ENCODE measurements around the gene MYO5B. TPM values are rescaled to one million over a fixed set of nuclear protein-coding genes. Genes with fewer than 3 reads are reported as not detected.

The MYO5B gene
- total RNA-seq, 1 donor from 2014 or later, result 0.27 TPM

DNA sequence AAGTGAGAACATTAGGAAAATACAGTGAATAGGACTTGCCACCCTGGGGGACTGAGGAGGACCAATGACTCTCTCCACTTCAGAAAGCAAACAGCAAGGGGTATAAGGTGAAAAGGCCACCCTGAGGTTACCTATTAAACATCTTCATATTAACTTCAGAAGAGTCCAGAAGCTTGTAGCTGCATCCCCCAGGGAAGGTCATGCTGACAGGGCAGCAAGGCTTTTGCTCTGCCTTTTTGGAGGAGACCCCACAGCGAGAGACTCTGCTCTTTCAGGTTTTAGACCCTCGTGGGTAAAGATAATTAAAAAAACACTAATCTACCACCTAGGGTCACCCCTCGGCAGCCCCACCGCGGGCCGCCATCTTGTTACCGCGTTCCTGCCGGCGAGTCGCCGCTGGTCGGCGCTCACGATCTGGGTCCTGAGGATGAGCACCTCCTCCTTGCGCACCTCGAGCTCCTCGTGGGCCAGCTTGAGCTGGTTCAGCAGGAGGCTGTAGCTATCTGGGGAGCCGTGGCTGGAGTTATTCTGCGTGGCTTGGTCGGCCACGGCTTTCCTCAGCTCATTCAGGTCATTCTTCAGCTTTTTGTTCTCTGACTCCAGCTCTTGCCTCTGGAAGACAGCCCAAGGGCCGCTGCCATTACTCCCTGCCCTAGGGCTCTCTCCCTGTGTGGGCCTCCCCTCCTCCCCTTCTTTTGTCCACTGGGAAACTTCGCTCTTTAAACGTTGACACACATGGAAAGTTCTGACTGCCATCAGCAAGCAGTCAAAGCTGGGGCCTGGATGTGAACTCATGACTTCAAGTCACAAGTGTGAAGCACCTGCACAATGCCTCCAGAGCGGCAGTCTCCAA lies 331.0 kb downstream of the MYO5B start:
- intact Hi-C loops (cut with micrococcal nuclease), result no loop called here

DNA sequence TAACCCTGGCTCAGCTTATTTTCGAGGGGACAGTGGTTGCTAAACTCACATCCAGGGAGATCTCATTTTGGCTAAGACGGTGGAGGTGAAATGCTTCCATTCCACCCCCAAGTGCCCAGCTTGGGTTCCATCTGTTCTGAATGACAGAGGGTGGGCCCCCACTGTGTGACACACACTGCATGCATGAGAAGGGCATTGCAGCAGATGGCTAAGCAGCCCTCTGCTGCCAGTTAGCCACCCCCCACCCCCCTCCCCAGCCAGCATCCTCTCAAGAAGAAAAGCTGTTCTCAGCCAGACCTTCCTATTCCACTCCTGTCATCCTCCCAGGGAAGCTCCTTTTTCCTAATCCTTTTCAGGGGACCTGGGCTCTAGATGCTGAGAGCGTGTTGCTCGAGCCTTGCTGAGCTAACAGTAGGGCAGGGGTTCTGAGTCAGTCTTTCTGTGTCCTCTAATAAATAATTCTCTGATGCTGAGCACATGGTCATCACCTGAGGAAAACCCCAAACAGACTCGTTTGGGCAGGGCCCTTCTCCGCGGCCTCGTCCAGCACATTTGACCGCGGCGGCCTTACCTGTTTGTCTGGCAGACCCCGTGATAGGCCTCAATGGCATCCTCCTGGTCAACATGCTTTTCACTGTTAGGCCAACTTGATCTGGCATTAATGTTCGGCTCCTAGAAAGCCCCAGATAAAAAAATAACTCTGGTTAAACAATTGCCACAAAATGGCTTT lies 332.1 kb downstream of the MYO5B start:
- intact Hi-C loops (cut with micrococcal nuclease), result no loop called here

DNA sequence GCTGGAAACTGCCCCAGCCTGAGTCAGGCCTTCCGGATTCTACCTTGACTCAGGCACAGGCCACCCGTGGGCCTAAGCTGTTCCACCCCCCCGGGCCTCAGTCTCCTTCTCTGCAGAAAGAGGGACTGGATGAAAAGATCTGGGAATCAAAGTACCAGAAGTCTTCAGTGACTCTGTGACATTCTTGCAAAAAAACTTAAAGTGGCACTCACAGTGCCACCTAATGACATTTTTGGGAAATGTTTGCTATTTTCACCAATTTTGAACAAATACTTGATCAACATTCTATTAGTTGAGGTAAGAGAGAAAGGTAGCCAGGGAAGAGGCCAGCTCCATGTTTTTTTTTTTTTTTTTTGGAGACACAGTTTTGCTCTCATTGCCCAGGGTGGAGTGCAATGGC lies 333.3 kb downstream of the MYO5B start:
- intact Hi-C loops (cut with micrococcal nuclease), result loop anchor here (1.0 kb wide), 1 partner anchor 496 kb away; no protein-coding TSS in a partner anchor

DNA sequence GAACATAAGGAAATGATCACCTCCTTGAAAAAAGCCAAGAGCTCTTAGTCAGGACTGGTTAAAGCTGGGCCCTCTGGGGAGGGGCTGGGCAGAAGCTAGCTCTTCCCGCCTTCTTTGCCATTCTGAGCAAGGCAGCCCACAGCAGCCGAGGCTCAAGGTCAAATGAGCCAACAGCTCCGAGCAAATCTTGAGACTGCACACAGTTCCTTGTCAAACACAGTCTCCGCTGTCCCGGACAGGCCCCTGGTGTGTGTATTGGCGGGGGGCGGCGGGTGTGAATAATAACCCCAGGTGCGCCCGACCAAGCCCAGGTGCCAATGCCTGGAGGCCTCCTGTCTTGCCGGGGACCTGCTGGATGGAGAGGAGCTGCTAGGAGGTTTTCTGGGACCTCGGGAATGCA lies 335.2 kb downstream of the MYO5B start:
- intact Hi-C loops (cut with micrococcal nuclease), result loop anchor here (2.0 to 5.0 kb wide), 3 partner anchors 39 to 112 kb away; no protein-coding TSS in a partner anchor

DNA sequence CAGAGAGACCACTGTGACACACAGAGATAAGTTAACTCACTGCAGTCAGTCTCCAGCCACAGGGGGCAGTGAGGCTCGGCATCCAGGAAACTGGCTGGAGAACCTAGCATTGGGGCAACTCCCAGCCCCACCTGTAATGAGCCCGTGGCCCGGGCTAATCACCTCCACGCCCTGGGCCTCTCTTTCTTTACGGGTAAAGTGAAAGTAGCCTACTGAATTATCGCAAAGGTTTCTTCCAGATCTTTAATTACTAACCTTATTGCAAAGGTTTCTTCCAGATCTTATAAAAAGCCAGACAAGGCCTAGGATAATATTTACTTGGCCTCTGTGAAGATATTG lies 336.0 kb downstream of the MYO5B start:
- intact Hi-C loops (cut with micrococcal nuclease), result loop anchor here (2.0 to 5.0 kb wide), 3 partner anchors 38 to 112 kb away; no protein-coding TSS in a partner anchor

DNA sequence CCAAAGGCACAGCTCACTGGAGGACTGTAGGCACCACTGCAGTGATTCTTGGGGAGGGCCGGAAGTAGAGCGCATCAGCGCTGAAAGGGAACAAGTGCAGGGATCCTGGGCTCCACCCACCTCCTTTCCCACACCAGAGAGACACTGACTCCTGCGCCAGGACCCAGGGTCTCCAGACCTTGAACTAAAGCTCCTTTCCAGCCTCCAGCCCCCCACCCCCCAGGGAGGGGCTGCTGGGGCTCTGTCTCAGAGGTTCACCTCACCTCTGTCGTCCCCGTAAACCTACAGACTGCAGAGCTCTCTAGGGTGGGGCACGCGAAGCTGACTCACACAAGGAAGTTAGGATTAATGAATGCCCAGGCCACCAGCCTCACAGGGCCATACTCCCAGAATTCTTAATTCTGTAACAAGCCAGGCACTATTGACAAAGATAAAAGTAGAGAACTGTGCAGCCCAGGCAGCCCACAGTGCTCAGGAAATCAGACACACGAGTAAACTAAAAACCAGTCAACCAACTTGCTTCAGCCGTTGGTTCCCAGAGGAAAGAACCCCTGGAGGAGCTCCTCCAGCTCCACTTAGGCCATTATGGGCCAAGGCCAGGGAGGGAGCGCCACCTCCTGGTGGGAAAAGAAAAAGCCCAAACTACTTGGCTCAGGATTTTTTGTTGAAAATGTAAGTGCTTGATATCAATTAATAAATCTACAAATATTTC lies 336.5 kb downstream of the MYO5B start:
- intact Hi-C loops (cut with micrococcal nuclease), result loop anchor here (1.0 to 5.0 kb wide), 8 partner anchors 38 to 1183 kb away; no protein-coding TSS in a partner anchor

DNA sequence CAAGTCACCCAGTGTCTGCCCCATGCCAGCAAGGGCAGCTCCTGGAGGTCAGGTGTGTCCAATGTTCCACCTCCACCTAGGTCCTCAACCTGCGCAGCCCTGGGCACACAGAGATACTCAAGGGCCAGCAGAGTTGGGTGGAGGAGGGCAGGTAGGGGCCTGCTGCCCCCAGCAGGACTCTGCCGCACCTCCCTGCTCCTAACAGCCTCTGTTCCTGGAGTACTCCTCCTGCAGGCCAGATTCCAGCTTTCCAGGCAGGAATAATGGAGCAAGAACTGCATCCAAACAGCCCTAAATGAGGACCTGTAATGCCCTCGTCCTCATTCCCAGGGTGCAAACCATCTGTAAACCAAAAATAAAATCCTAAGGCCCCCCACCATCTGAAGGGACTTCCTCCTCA lies 337.2 kb downstream of the MYO5B start:
- intact Hi-C loops (cut with micrococcal nuclease), result loop anchor here (1.0 to 5.0 kb wide), 8 partner anchors 37 to 1182 kb away; no protein-coding TSS in a partner anchor

DNA sequence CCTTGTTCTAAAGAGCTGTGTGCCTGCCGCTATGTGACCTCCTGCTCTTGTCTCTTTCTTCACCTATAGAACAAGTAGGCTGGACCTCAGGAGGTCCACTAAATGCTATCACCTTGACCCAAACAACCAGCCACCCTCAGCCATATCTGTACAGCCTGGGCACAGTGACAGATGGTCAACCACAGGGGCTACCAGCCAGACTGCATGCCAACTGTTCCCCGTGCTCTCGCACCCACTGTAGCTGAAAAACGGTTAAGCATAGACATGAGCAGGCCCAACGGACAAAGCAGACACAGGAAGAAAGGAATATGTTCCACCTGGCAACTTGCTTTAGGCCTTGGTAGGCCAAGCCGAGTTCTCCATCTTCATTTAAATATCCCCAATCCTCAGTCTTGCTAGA lies 338.5 kb downstream of the MYO5B start:
- intact Hi-C loops (cut with micrococcal nuclease), result loop anchor here (5.0 kb wide), 1 partner anchor 109 kb away; no protein-coding TSS in a partner anchor

DNA sequence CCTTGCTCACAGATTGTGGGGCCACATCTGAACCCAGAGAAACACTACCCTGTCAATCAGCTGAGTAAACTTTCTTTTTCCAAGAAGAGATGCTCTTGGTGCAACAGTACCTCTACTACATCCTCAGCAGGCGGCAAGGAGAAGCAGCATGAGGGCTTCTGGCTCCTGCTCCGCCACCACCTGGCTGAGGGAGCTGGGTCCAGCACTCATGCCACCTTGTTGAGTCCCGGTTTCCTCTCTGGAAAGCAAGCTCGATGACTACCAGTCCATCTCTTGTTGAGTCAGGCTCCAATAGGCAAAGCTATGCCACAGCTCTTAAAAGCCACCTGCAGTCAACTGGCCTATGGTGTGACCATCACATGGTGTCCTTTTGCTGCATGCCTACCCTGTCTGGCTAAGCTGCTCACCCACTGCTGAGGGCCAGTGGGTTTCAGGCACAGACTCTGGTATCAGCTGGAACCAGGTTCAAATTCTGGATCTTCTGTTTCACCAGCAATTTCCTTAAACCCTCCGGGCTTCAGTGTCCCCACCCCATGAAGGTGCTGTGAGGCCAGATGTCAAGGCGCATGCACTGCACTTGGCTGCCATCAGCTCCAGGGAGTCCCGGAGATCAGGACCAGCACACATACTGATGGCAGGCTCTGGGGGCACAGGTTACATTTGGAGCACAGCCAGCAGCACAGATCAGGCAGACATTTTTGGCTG lies 339.1 kb downstream of the MYO5B start:
- intact Hi-C loops (cut with micrococcal nuclease), result loop anchor here (5.0 kb wide), 1 partner anchor 109 kb away; no protein-coding TSS in a partner anchor

DNA sequence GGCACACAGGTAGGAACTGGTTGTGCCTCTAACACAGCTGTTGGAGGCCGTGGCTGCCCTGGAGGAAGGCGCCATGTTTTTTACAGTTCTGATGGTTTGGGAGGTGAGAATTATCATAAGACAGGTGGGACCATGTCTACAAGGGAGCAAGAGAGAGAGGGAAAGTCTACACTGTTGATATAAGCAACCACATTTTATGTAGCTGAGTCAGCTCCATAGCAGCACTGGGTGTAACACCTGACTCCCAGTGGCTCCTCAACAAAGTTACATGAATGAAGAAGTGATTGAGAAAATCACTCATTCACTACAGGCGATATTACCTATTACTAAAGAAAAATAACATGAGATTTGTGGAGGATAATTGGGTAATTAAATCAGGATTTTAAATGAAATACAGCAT lies 340.3 kb downstream of the MYO5B start:
- intact Hi-C loops (cut with micrococcal nuclease), result loop anchor here (5.0 kb wide), 1 partner anchor 107 kb away; no protein-coding TSS in a partner anchor

DNA sequence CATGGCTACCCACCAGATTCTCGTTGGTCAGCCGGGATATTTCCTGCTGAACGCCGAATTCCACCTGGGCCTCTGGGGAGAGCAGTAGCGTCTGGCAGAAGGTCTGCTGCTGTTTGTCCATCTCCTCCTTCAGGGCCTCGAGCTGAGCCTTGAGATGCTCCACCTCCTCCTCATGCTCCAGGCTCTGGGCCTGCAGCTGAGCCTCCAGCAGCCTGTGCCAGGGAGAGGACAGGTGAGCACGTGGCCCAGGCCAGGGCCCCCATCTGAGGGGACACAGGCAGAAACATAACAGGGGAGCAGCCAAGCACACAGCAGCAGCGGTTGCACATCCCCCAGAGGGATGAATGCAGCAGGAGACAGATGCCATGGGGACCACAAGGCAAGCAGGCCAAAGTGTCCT lies 341.5 kb downstream of the MYO5B start:
- intact Hi-C loops (cut with micrococcal nuclease), result no loop called here

DNA sequence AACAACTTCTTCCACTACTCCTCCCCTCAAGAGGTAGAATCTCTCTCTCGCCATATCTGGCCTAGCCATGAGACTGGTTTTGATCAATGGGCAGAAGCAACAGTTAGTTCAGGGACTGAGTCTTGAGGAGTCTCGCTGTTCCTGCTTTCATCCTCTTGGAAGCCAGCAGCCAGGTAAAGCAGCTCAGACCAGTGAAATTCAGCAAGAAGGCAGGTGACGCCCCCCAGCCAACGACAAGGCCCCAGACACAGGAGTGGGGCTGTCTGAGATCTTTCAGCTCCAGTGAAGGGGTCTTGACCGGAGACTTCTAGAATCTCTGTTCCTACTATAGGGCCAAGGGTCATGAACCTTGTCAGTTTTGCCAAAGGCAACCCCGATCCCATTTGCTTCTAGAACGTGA lies 341.9 kb downstream of the MYO5B start:
- intact Hi-C loops (cut with micrococcal nuclease), result no loop called here

DNA sequence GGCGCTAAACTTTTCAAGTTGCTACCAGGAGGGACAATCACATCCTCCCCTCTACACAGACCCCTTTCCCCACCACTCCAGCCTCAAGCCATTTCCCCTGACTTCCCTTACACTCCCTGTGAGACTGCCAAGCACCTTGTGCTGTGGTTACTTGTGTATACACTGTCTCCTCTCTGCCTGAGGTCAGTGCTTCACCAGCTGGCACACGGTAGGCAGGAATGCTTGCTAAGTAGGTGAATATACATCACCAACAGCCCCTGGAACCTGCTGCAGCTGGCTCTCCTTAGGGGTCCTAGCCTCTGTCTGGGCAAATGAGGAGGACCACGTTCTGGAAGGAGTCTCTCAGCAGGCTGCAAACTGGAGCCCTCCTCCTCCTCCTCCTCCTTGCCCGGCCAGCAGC lies 343.3 kb downstream of the MYO5B start:
- intact Hi-C loops (cut with micrococcal nuclease), result no loop called here

DNA sequence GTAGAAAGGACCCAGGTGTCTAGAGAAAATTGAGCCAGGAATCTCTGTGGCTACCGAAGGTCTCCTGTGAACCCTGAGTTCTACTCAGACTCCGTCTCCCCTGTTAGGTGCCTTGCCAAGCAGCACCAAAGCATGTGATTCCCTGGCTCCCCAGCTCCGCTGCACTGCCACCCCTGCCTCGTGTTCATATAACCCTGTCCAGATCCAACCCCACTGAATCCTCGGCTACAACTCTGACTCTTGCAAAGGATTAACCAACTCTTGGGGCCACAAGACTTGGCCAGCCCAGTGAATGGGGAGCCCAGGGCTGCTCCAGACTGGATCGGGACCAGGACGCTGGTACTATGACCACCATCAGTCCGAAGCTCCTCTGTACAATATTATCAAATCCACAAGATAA lies 344.3 kb downstream of the MYO5B start:
- intact Hi-C loops (cut with micrococcal nuclease), result no loop called here

DNA sequence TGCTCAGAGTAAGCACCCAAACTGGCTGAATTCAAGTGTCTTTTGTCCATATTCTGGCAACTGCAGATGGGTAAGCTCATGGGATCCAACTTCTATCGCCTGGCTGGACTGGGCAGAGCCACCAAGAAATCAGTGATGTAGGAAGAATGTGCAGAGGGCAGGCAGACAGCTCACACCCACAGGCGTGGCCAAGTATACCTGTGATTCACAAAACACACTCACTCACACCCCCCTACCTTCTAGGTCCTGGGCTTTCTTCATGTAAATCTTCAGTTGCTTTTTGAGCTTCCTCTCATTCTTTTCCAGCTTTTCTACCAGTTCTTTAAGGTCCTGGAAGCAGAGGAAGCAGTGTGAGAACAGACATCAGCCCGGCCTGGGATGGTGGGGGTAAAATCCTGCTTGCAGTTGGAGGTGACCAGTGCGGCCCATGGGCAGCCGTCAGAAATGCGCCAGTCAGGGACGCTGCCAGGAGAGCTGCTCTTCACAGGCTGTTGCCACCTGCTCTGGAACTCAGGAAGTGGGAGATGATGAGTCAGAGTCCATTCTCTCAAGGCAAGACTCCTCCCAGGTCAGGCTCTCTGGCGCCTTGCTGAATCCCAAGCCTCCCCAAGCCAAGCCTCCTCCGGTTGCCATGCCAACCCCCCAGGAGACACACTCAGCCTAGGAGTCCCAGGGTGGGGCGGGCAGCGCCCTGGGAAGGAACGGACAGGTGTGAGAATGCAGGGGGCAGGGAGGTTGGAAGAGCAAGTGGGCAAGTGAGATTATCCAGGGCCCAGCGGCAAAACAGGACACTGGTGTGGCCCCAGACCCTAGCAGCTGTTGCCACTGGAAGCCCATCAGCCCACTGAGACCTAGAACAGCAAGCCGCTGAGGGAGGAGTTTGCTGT lies 345.4 kb downstream of the MYO5B start:
- intact Hi-C loops (cut with micrococcal nuclease), result no loop called here

DNA sequence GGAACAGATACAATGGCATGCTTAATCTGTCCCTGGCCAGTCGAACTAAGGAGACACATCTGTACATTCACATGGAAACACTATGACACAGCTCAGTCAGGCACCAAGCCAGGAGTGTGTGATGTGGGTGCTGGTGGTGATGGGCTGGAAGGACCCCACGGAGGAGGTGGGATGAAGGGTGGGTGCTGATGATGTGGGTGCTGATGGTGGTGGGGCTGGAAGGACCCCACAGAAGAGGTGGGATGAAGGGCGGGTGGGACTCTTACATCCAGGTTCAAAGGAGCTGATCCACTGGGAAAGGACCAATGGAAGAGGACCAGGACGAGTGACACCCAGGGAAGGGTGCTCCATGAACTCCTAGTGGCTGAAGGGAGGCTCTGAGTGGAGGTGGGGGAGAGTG lies 346.8 kb downstream of the MYO5B start:
- intact Hi-C loops (cut with micrococcal nuclease), result no loop called here

DNA sequence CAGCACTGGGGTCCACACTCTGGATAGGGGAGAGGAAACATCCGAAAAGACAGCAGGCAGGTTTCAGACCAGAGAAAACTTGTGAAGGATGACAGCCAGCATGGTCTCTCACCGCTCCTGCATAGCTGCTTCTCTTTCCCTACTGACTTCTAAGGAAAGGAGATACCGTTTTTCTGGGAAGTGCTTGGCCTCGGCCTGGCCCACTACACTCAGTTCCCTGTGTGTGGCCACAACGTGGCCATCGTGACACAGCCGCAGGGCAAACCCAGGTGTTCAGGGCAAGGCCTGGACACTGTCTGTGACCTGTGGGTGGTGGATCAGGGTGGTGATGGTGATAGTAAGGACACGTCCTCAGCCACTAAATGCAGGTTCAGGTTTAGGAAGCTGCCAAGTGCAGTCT lies 347.4 kb downstream of the MYO5B start:
- intact Hi-C loops (cut with micrococcal nuclease), result no loop called here

DNA sequence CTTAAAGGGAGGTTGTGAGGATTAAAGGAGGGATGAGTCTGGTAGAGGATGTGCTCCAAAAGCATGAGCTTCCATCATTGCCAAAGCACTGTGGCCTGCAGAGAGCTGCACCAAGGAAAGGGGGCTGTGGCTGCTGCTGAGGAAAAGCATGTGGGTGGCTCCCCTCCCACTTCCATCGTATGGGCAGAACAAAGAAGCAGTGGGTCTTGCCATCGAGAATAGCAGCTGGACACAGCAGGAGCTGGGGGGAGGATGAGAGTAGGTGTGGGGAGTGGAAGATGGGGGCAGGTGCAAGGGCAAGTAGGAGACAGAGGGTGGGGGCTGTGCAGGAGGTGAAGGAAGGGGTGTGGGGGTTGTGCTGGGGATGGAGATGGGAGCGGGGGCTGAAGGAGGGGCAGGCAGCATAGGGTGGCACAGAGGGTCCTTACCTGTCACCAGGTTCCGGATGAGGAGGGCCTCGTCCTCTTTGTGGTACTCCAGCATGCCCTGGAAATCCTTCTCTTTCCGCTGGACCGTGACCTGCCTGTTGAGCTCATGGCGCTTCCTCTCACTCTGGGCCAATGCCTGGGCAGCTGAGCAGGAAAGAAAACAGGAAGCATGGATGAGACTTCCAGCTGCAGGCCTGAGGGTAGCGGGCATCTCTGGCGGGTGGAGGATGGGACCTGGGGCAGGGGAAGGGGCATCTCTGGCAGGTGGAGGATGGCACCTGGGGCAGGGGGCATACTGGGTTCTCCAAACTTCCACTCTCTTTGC lies 348.1 kb downstream of the MYO5B start:
- intact Hi-C loops (cut with micrococcal nuclease), result no loop called here

DNA sequence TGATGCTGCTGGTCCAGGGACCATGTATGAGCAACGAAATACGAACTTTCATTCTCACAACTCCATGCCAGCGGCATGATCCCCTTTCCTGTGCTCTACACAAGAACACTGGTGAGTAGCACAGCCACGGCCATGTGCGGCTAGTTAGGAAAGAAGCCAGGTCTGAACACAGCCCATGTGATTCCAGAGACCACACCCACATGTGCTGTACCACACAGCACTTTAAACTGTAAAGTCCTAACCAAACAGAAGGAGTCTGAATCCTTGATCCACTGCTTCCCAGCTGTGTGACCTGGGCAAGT lies 348.6 kb downstream of the MYO5B start:
- intact Hi-C loops (cut with micrococcal nuclease), result no loop called here
